ENCODE data around the gene TIAM2.
"Not testable (repeated sequence)": the region's sequence is repeated elsewhere in the genome, so short reads cannot be mapped to it uniquely, and the experiment has no call there.

TIAM2 gene

GRCh38 chr6:155106456-155107115 lies 111.5 kb downstream of the TIAM2 start:
- no peak for DNase-seq

GRCh38 chr6:155107432-155108069 lies 112.4 kb downstream of the TIAM2 start:
- DNase-seq: no peak

- no peak for DNase-seq
These were observed 113.1 kb downstream of the TIAM2 start for GRCh38 chr6:155108070-155108820.

DNA sequence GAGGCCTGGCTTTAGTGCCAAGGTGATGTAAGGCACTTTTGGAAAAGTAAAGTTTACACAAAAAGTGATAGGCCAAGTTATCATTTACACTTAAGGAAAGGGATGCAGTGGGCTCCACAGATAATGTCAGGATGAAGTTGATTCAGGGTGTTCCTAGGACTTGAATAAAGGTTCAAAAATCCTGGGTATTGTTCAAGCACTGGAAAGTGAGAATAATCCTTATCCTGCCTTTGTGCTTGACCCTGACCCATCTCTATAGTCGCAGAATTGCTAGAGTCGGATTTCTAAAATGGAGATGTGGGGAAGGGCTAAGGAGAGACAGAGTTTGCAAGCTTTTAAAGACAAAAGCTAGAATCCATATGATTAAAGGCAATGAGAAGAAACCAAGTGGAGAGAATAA lies 115.6 kb downstream of the TIAM2 start:
- no peak for DNase-seq

GRCh38 chr6:155112757-155113156 lies 117.6 kb downstream of the TIAM2 start:
- no peak for DNase-seq

DNA sequence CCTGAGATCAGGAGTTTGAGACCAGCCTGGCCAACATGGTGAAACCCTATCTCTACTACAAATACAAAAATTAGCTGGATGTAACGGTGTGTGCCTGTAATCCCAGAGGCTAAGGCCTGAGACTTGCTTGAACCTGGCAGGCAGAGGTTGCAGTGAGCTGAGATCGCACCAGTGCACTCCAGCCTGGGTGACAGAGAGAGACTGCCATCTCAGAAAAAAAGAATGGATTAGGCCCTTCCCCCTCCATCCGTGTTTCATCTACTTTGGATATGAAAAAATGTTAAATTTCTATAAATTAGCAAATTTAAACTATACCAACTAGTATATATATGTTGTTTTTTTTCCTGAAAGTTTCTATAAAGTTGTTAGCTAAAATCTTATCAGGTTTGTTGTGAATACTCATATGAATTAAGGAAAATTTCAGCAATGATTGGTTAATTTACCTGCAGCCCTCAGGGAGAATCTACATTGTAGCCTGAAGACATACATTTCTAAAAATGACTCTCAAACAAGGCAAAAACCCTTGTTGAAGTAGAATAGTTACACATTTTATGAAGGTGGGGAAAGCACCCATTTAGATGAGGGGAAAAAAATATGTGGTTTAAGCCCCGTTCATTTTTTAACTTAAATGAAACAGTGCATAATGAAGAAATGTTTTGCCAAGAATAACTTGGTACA lies 120.9 kb downstream of the TIAM2 start:
- no peak for DNase-seq

- DNase-seq: no peak
These were observed 121.4 kb downstream of the TIAM2 start for GRCh38 chr6:155116571-155116910.

GRCh38 chr6:155117256-155117655 lies 122.1 kb downstream of the TIAM2 start:
- no peak for DNase-seq

DNA sequence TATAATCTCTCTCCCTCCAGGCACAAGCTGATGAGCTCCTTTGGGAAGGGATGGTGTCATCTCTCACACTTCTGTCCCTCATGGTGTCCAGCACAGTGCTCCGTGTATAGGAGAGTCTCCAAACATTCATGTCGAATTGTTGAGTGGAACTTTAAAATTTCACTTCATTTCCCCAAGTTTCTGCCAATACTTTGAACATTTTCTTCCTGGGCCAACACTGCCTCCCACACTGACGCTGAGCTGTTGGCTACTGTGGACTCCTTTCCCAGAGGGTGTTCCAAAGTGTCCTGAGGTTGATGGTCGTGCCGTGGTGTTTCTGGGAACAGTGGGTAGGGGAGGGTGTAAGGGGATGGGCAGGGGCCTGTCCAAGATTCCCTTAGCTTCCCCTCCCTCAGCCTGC lies 122.7 kb downstream of the TIAM2 start:
- DNase-seq: no peak

DNA sequence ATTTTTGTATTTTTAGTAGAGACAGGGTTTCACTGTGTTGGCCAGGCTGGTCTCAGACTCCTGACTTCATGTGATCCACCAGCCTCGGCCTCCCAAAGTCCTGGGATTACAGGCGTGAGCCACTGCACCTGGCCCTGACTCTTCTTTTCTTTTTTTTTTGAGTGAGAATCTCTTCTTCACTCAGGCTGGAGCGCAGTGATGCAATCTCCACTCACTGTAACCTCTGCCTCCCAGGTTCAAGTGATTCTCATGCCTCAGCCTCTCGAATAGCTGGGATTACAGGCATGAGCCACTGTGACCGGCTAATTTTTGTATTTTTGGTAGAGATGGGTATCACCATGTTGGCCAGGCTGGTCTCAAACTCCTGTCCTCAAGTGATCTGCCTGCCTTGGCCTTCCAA lies 124.1 kb downstream of the TIAM2 start:
- DNase-seq: not testable (repeated sequence)

- DNase-seq: no peak
These were observed 124.9 kb downstream of the TIAM2 start for GRCh38 chr6:155120034-155120433.

- DNase-seq: no peak
These were observed 126.2 kb downstream of the TIAM2 start for GRCh38 chr6:155121294-155121693.

DNA sequence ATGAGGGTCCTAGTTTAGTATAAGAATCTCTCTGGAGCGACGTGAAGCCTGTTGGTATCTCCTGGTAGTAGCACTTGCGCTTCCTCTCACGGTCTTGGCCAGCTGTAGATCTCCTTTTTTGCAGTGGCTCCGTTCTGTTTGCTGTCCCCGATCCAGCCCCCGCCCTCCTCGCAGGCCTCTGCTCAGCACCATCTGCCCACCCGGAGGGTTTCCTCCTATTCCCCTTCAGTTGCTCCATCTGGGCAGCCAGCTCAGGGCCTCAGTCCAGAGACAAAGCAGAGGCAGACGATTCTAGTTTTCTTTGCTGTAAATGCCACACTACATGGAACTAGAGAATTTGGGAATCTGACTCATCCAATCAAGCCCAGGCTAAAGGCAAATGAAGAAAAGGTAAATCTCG lies 126.6 kb downstream of the TIAM2 start:
- DNase-seq: no peak

DNA sequence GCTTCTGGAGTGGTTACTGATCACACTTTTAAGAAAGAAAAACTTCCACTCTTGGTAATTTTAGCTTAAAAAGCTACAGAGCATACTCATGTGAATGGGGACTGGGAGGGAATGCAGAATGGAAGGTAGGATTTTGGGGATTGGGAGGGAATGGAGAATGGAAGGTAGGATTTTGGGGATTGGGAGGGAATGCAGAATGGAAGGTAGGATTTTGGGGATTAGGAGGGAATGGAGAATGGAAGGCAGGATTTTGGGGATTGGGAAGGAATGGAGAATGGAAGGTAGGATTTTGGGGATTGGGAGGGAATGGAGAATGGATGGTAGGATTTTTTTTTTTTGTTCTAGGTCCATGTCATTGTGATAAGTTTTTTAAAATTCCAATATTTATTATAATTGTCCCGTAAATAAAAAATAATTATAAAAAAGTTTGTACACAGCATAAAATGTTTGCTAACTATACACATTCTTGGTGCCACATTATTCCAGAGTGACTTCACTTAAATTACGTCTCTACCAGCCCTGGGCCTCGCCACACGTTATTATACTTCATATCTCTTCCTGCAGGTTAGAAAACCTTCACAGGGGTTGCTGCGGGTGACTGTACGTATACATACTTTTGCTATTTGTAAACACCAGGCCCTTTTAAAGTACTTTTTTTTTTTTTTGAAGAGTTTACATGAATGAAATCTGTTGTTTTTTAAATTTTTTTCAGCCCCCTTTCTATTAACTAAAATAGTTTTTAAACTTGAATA lies 127.3 kb downstream of the TIAM2 start:
- no peak for DNase-seq

GRCh38 chr6:155123520-155123919 lies 128.4 kb downstream of the TIAM2 start:
- no peak for DNase-seq

DNA sequence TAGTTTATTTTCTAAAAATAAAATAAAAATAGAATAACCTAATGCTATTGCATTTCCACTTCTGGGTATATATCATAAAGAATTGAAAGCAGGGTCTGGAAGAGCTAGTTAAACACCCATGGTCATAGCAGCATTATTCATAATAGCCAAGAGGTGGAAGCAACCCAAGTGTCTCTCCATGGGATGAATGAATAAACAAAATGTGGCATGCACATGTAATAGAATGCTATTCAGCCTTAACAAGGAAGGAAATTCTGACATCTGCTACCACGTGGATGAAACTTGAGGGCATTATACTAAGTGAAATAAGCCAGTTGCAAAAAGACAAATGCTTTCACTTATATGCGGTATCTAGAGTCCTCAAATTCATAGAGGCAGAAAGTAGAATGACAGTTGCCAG lies 130.8 kb downstream of the TIAM2 start:
- no peak for DNase-seq

GRCh38 chr6:155126727-155127439 lies 131.8 kb downstream of the TIAM2 start:
- no peak for DNase-seq

GRCh38 chr6:155128977-155129376 lies 133.9 kb downstream of the TIAM2 start:
- DNase-seq: no peak

DNA sequence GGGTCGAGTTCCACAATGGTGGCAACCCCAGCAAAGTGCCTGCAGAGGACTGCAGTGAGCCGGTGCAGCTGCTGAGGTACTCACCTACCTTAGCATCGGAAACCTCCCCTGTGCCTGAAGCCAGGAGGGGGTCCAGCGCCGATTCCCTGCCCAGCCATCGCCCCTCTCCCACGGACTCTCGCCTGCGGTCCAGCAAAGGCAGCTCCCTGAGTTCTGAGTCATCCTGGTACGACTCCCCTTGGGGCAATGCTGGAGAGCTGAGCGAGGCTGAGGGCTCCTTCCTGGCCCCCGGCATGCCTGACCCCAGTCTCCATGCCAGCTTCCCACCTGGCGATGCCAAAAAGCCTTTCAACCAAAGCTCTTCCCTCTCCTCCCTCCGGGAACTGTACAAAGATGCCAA lies 134.6 kb downstream of the TIAM2 start:
- no peak for DNase-seq

DNA sequence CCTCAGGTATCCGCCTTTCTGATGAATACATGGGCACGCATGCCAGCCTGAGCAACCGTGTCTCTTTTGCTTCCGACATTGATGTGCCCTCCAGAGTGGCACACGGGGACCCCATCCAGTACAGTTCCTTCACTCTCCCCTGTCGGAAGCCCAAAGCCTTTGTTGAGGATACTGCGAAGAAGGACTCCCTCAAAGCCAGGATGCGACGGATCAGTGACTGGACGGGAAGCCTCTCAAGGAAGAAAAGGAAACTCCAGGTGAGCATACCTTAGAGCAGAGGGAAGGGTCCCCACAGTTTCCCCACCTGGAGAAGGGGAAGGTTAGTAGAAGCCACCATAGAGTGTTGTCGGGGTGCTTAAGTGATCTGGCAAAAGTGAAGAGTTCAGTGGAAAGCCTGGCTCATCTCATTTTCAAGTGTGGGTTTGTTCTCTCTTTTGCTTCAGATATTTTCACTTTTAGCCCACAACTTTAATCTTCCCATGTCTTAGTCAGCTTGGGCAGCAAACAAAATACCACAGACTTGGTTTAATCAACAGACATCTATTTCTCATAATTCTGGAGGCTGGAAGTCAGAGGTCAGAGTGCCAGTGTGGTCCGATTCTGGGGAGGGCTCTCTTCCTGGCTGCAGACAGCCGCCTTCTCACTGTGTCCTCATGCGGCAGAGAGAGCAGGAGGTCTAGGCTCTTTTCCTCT lies 135.2 kb downstream of the TIAM2 start:
- DNase-seq: no peak

GRCh38 chr6:155132617-155133016 lies 137.5 kb downstream of the TIAM2 start:
- no peak for DNase-seq

GRCh38 chr6:155141002-155141401 lies 145.9 kb downstream of the TIAM2 start:
- DNase-seq: no peak

Data from DMS79 treated with DMSO at 0.1 percent for 48 hours (cell line).